HCT116 (cell line): ENCODE measurements around the gene OR56A5.

Experiments used
- EZH2 ChIP-seq: fragments of 200-600 bp; sonication (generic); IDR thresholded peaks from 2 replicates; pipeline ENCODE4 v1.6.1; 2017; ENCODE audit warnings: antibody characterized with exemption, mixed run types
- TF ChIP-seq, protein P1 (sequence below), 3 experiments: fragments of 200-600 bp in 1 of 3; sonication (generic) in 1 of 3; IDR thresholded peaks in 2 of 3; conservative IDR thresholded peaks in 1 of 3; 2 replicates each; pipeline ENCODE4 v1.5.1; 2012 to 2017; ENCODE audit warnings: low read depth in 2 of 3, low read length in 2 of 3, antibody characterized with exemption in 1 of 3, borderline replicate concordance in 1 of 3, control low read depth in 1 of 3, mild to moderate bottlenecking in 1 of 3, mixed read lengths in 1 of 3, mixed run types in 1 of 3, moderate library complexity in 1 of 3; ENCODE audit not compliant: insufficient read depth in 1 of 3
- TF ChIP-seq, protein P2 (sequence below): IDR thresholded peaks from 2 replicates; pipeline ENCODE4 v1.6.1; 2012

- TF ChIP-seq, protein P1, sequence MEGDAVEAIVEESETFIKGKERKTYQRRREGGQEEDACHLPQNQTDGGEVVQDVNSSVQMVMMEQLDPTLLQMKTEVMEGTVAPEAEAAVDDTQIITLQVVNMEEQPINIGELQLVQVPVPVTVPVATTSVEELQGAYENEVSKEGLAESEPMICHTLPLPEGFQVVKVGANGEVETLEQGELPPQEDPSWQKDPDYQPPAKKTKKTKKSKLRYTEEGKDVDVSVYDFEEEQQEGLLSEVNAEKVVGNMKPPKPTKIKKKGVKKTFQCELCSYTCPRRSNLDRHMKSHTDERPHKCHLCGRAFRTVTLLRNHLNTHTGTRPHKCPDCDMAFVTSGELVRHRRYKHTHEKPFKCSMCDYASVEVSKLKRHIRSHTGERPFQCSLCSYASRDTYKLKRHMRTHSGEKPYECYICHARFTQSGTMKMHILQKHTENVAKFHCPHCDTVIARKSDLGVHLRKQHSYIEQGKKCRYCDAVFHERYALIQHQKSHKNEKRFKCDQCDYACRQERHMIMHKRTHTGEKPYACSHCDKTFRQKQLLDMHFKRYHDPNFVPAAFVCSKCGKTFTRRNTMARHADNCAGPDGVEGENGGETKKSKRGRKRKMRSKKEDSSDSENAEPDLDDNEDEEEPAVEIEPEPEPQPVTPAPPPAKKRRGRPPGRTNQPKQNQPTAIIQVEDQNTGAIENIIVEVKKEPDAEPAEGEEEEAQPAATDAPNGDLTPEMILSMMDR (IDR thresholded peaks at IDR 0.05 in 2 of 3, conservative IDR thresholded peaks at IDR 0.05 in 1 of 3; ENCODE audit: borderline replicate concordance in 1 of 3, insufficient read depth in 1 of 3, low read depth in 2 of 3, low read length in 2 of 3), result no peak
- TF ChIP-seq, protein P2, sequence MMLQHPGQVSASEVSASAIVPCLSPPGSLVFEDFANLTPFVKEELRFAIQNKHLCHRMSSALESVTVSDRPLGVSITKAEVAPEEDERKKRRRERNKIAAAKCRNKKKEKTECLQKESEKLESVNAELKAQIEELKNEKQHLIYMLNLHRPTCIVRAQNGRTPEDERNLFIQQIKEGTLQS, result no peak
- TF ChIP-seq EZH2, result no peak
Observed at GRCh38 chr11:5986885-5987284, 18.6 kb upstream of the OR56A5 start, which contains the start of gene OR52L1.
